ENCODE results near the gene AUTS2. TPM values are rescaled to one million over a fixed set of nuclear protein-coding genes. Genes with fewer than 3 reads are reported as not detected.

Gene AUTS2
- total and polyA plus RNA-seq, 10 of the 15 experiments (the other 5 are each of a cell fraction or from before 2014, with no cell fraction given) = 6.4 to 55.6 (median 21.6) TPM

DNA sequence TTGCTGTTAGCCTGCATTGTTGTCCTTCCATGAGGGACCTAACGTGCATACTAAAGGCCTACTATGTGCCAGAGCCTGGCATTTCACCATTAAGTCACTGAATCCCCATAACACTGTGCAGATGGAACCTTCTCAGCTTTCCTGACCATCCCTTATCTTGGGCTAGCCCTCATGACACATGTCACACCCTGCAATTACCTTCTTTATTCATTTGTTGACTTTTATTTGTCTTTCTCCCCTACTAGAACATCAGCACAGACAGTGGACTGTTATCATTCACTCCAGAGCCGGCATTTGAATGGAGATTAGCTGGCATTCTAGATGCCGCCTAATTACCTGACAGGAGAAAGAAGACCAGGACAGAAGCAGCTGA lies 1062.5 kb downstream of the AUTS2 start:
- SMC1A ChIA-PET (ENCODE audit: uncharacterized antibody, unreplicated experiment) = interaction anchor here (1.0 to 1.4 kb wide), 2 partner anchors 10 to 35 kb away, joined by 3 to 4 read pairs; no protein-coding TSS in a partner anchor
- Histone ChIP-seq H3K4me3 (no peak overlapping the region), H3K4me2 (ENCODE audit: control insufficient read depth, insufficient read depth) (no peak overlapping the region), H3K4me1 (ENCODE audit: control insufficient read depth, insufficient read depth, low read length) (no peaks in the 10 kb centered on the region), H2AFZ (ENCODE audit: control insufficient read depth, low read depth, low read length) (no peak overlapping the region), H3K9me3 (replicated peaks; ENCODE audit: control insufficient read depth, insufficient read depth, low read length) (no peaks in the 10 kb centered on the region), H3K9ac (ENCODE audit: control insufficient read depth, insufficient read depth, low read length) (no peak overlapping the region), H4K20me1 (ENCODE audit: control insufficient read depth, insufficient read depth) (no peaks in the 10 kb centered on the region), H3K36me3 (ENCODE audit: control insufficient read depth in 2 of 2, insufficient read depth in 2 of 2, low read length in 1 of 2) (peaks cover 0 to 5% of the 10 kb centered on the region in 2 experiments; a peak in 2 of 4 replicates), H3K79me2 (ENCODE audit: control insufficient read depth, insufficient read depth, low read length) (no peaks in the 10 kb centered on the region), H3K27me3 (replicated peaks in 1 of 2; ENCODE audit: control insufficient read depth in 2 of 2, insufficient read depth in 2 of 2, low read length in 1 of 2) (no peaks in the 10 kb centered on the region), H3K27ac (ENCODE audit: control insufficient read depth, insufficient read depth) (no peak overlapping the region)
- TF ChIP-seq, protein P1, sequence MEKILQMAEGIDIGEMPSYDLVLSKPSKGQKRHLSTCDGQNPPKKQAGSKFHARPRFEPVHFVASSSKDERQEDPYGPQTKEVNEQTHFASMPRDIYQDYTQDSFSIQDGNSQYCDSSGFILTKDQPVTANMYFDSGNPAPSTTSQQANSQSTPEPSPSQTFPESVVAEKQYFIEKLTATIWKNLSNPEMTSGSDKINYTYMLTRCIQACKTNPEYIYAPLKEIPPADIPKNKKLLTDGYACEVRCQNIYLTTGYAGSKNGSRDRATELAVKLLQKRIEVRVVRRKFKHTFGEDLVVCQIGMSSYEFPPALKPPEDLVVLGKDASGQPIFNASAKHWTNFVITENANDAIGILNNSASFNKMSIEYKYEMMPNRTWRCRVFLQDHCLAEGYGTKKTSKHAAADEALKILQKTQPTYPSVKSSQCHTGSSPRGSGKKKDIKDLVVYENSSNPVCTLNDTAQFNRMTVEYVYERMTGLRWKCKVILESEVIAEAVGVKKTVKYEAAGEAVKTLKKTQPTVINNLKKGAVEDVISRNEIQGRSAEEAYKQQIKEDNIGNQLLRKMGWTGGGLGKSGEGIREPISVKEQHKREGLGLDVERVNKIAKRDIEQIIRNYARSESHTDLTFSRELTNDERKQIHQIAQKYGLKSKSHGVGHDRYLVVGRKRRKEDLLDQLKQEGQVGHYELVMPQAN (conservative IDR thresholded peaks at IDR 0.05) = no peak
- TF ChIP-seq SUZ12 (IDR thresholded peaks at IDR 0.05; ENCODE audit: unreplicated experiment) = no peak
- CTCF ChIA-PET = interaction anchor here (0.5 kb wide), 1 partner anchor 45 kb away, joined by 5 read pairs; no protein-coding TSS in a partner anchor
- POLR2A ChIA-PET = no interaction called here
- RAD21 ChIA-PET (ENCODE audit: unreplicated experiment) = no interaction called here
- no peak for DNase-seq (ENCODE audit: low read depth, low spot score)
- intact Hi-C loops (cut with micrococcal nuclease; ENCODE audit: unreplicated experiment) = no loop called here
- FAIRE-seq = no peak
- in situ Hi-C loops (cut with MboI) = no loop called here
- no TSS peak for BruUV-seq (replicated peaks)
- WGBS (ENCODE audit: insufficient coverage, insufficient replicate concordance, low lambda C conversion rate, missing lambda C conversion rate) = 53% methylated on average over 3 of the region's 3 CpGs
- no peak for ATAC-seq

DNA sequence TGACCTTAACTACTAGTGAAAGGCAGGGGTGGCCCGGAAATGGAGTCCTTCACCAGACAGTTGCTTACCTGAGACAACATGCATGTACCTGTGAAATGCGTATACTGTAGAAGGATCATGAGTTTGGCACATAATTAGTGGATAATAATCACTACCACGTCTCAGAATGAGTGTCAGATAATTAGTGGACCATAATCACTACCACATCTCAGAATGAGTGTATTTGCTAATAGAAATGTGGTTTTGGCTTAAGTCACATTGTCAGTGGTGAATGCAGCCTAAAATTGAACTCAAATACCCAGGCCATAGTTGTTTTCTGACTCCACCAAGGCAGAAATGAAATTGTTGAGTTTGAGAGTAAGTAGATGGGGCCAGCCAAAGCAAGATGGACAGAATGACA lies 1065.4 kb downstream of the AUTS2 start:
- Histone ChIP-seq H3K27ac (ENCODE audit: control insufficient read depth, insufficient read depth) (no peak overlapping the region), H3K4me1 (ENCODE audit: control insufficient read depth, insufficient read depth, low read length) (no peaks in the 10 kb centered on the region; the same call in 1 of the 2 replicates), H3K4me2 (ENCODE audit: control insufficient read depth, insufficient read depth) (no peak overlapping the region), H4K20me1 (ENCODE audit: control insufficient read depth, insufficient read depth) (no peaks in the 10 kb centered on the region), H3K36me3 (ENCODE audit: control insufficient read depth in 2 of 2, insufficient read depth in 2 of 2, low read length in 1 of 2) (peaks cover 0 to 3% of the 10 kb centered on the region in 2 experiments; a peak in 2 of 4 replicates), H3K79me2 (ENCODE audit: control insufficient read depth, insufficient read depth, low read length) (no peaks in the 10 kb centered on the region), H3K4me3 (no peak overlapping the region), H3K27me3 (replicated peaks in 1 of 2; ENCODE audit: control insufficient read depth in 2 of 2, insufficient read depth in 2 of 2, low read length in 1 of 2) (no peaks in the 10 kb centered on the region), H3K9ac (ENCODE audit: control insufficient read depth, insufficient read depth, low read length) (no peak overlapping the region), H3K9me3 (replicated peaks; ENCODE audit: control insufficient read depth, insufficient read depth, low read length) (no peaks in the 10 kb centered on the region), H2AFZ (ENCODE audit: control insufficient read depth, low read depth, low read length) (no peak overlapping the region)
- ChIA-PET CTCF (no interaction called here), SMC1A (ENCODE audit: uncharacterized antibody, unreplicated experiment) (no interaction called here), RAD21 (ENCODE audit: unreplicated experiment) (no interaction called here), POLR2A (no interaction called here)
- 0% methylated on average over 3 of the region's 3 CpGs for whole genome bisulfite sequencing (ENCODE audit: insufficient coverage, insufficient replicate concordance, low lambda C conversion rate, missing lambda C conversion rate)
- FAIRE-seq (no peak), DNase-seq (ENCODE audit: low read depth, low spot score) (peak; percentile 32), ATAC-seq (peak; percentile 65)
- intact Hi-C loops (cut with micrococcal nuclease; ENCODE audit: unreplicated experiment) = no loop called here
- in situ Hi-C loops (cut with MboI) = no loop called here
- BruUV-seq (replicated peaks) = no TSS peak
- peak; percentile 96 for TF ChIP-seq BACH1 (IDR thresholded peaks at IDR 0.05; ENCODE audit: borderline replicate concordance)
- TF ChIP-seq, protein P2, sequence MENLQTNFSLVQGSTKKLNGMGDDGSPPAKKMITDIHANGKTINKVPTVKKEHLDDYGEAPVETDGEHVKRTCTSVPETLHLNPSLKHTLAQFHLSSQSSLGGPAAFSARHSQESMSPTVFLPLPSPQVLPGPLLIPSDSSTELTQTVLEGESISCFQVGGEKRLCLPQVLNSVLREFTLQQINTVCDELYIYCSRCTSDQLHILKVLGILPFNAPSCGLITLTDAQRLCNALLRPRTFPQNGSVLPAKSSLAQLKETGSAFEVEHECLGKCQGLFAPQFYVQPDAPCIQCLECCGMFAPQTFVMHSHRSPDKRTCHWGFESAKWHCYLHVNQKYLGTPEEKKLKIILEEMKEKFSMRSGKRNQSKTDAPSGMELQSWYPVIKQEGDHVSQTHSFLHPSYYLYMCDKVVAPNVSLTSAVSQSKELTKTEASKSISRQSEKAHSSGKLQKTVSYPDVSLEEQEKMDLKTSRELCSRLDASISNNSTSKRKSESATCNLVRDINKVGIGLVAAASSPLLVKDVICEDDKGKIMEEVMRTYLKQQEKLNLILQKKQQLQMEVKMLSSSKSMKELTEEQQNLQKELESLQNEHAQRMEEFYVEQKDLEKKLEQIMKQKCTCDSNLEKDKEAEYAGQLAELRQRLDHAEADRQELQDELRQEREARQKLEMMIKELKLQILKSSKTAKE (IDR thresholded peaks at IDR 0.05; ENCODE audit: low read depth, poor library complexity, severe bottlenecking) = peak; percentile 74
- TF ChIP-seq BMI1 (IDR thresholded peaks at IDR 0.05; ENCODE audit: borderline replicate concordance) = peak; percentile 77; the same call in 1 of the 2 replicates
- TF ChIP-seq DPF2 (IDR thresholded peaks at IDR 0.05) = peak; percentile 93
- peak; percentile 63 for TF ChIP-seq IKZF1 (conservative IDR thresholded peaks at IDR 0.05)
- peak; percentile 38 for TF ChIP-seq RUNX3 (IDR thresholded peaks at IDR 0.05; ENCODE audit: low read length)
- no peak for TF ChIP-seq EGR1 (IDR thresholded peaks at IDR 0.05; ENCODE audit: borderline replicate concordance in 1 of 2, low read depth in 2 of 2, low read length in 2 of 2)
- TF ChIP-seq, protein P3, sequence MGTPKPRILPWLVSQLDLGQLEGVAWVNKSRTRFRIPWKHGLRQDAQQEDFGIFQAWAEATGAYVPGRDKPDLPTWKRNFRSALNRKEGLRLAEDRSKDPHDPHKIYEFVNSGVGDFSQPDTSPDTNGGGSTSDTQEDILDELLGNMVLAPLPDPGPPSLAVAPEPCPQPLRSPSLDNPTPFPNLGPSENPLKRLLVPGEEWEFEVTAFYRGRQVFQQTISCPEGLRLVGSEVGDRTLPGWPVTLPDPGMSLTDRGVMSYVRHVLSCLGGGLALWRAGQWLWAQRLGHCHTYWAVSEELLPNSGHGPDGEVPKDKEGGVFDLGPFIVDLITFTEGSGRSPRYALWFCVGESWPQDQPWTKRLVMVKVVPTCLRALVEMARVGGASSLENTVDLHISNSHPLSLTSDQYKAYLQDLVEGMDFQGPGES (IDR thresholded peaks at IDR 0.05) = no peak
- TF ChIP-seq MYB (IDR thresholded peaks at IDR 0.05; ENCODE audit: borderline replicate concordance, low read depth, low read length) = 0 out of 2 replicates have a peak, but pooled peaks have one; percentile 27
- TF ChIP-seq PAX5 (IDR thresholded peaks at IDR 0.05; ENCODE audit: borderline replicate concordance, low read depth, low read length) = peak; percentile 51; the same call in 1 of the 2 replicates

Data from GM12878 (cell line).